HepG2 (cell line): ENCODE data around the gene FHIP1B. TPM values are rescaled to one million over a fixed set of nuclear protein-coding genes. Genes with fewer than 3 reads are reported as not detected.

Source experiments
- ATAC-seq: fragments of 200-7000 bp; cut with Tn5 transposase; 3 replicates; pipeline ENCODE4 v1.9.1; 2020; ENCODE audit warnings: mild to moderate bottlenecking, moderate library complexity
- BruUV-seq: library from RNA; stranded (reverse); fragments of 400-500 nt; replicated peaks from 2 replicates; lab custom pipeline; 2021; lab: Mats Ljungman, UMichigan
- CTCF ChIA-PET: fragments of 300-600 bp; formaldehyde crosslinking; extraction: SDS; loops from one replicate; lab custom pipeline; 2021; ENCODE audit warnings: low total read pairs, inconsistent platforms, low intra/inter-chr PET ratio; lab: Yijun Ruan, JAX
- POLR2A ChIA-PET: fragments of 350-600 bp; sonication (Branson Sonifier 250); formaldehyde crosslinking; loops from one replicate; lab custom pipeline; 2020; ENCODE audit warnings: antibody characterized with exemption, inconsistent platforms; lab: Yijun Ruan, JAX
- DNase-seq: peaks from one replicate; pipeline ENCODE4 v3.0.0-alpha.2; 2015; ENCODE audit warnings: low spot score
- FAIRE-seq: peaks from 3 replicates; lab custom pipeline; 2011; peaks lifted over from hg19 to GRCh38; lab: Jason Lieb, UNC
- H2AFZ ChIP-seq: one replicate; pipeline ENCODE4 v1.6.1; 2011; ENCODE audit warnings: low read length, inconsistent platforms
- H3K27ac ChIP-seq: fragments of 300-600 bp; 3 replicates; pipeline ENCODE4 v1.8.0; 2011; ENCODE audit warnings: mixed run types, mild to moderate bottlenecking, mixed read lengths, low read length, inconsistent platforms; ENCODE audit not compliant: insufficient read depth; ENCODE audit errors: extremely low read length
- H3K27me3 ChIP-seq, 2 experiments: fragments of 200-600 bp in 1 of 2; 2 replicates in 1 of 2; 3 replicates in 1 of 2; pipeline versions ENCODE4 v1.6.0 to v1.8.0; 2011; ENCODE audit warnings: low read length in 2 of 2, mild to moderate bottlenecking in 2 of 2, moderate library complexity in 2 of 2, inconsistent platforms in 1 of 2; ENCODE audit not compliant: insufficient read depth in 2 of 2, control insufficient read depth in 1 of 2
- H3K36me3 ChIP-seq, 2 experiments: fragments of 200-600 bp in 1 of 2; replicated peaks in 1 of 2; 2 replicates in 1 of 2; 3 replicates in 1 of 2; pipeline versions ENCODE4 v1.5.1 to v1.8.0; 2011; ENCODE audit warnings: low read length in 2 of 2, inconsistent platforms in 1 of 2; ENCODE audit not compliant: insufficient read depth in 2 of 2, control insufficient read depth in 1 of 2
- H3K4me1 ChIP-seq: 2 replicates; pipeline ENCODE4 v1.5.1; 2012; ENCODE audit warnings: low read length, inconsistent platforms; ENCODE audit not compliant: insufficient read depth
- H3K4me2 ChIP-seq: 2 replicates; pipeline ENCODE4 v1.6.0; 2011; ENCODE audit warnings: low read depth, low read length, inconsistent platforms
- H3K4me3 ChIP-seq, 3 experiments: fragments of 200-600 bp in 1 of 3; sonication (generic), shearing (Covaris generic) in 1 of 3; replicated peaks in 1 of 3; 2 replicates each; pipeline ENCODE4 v1.5.1; 2011 to 2016; ENCODE audit warnings: low read length in 3 of 3, inconsistent platforms in 2 of 3, low read depth in 2 of 3, mild to moderate bottlenecking in 2 of 3, control low read depth in 1 of 3, mixed read lengths in 1 of 3; ENCODE audit not compliant: insufficient read depth in 1 of 3
- H3K79me2 ChIP-seq: one replicate; pipeline ENCODE4 v1.6.1; 2011; ENCODE audit warnings: low read length, inconsistent platforms; ENCODE audit not compliant: insufficient read depth
- H3K9ac ChIP-seq: 2 replicates; pipeline ENCODE4 v1.6.0; 2011; ENCODE audit warnings: mild to moderate bottlenecking, low read depth, low read length, inconsistent platforms; ENCODE audit not compliant: insufficient read depth
- H3K9me3 ChIP-seq: 2 replicates; pipeline ENCODE4 v1.5.1; 2012; ENCODE audit warnings: mild to moderate bottlenecking, low read length
- H4K20me1 ChIP-seq: 2 replicates; pipeline ENCODE4 v1.6.0; 2011; ENCODE audit warnings: inconsistent platforms, mild to moderate bottlenecking, low read length, moderate library complexity; ENCODE audit not compliant: insufficient read depth
- AHDC1 ChIP-seq: sonication (generic); formaldehyde crosslinking; IDR thresholded peaks from 2 replicates; pipeline ENCODE4 v1.5.1; 2020; ENCODE audit warnings: mild to moderate bottlenecking, missing genetic modification reagents, borderline replicate concordance
- MTERF4 ChIP-seq: sonication (generic); formaldehyde crosslinking; IDR thresholded peaks from 2 replicates; pipeline ENCODE4 v1.8.0; 2023; ENCODE audit warnings: mild to moderate bottlenecking, missing genetic modification reagents
- POLR2AphosphoS2 ChIP-seq: IDR thresholded peaks from 2 replicates; pipeline ENCODE4 v1.6.1; 2011; ENCODE audit warnings: low read depth, low read length, improper control_type of control experiment
- RERE ChIP-seq: IDR thresholded peaks from 2 replicates; pipeline ENCODE4 v1.6.1; 2016; ENCODE audit warnings: low read depth, missing genetic modification reagents, missing compliant biosample characterization
- TSC22D2 ChIP-seq: sonication (generic); formaldehyde crosslinking; IDR thresholded peaks from 2 replicates; pipeline ENCODE4 v1.5.1; 2020; ENCODE audit warnings: missing genetic modification reagents, mild to moderate bottlenecking, borderline replicate concordance
- U2AF1 ChIP-seq: fragments of 200-400 bp; formaldehyde crosslinking; optimal IDR thresholded peaks from 2 replicates; pipeline ENCODE3; 2017; ENCODE audit warnings: mild to moderate bottlenecking, low read depth, low read length
- ZMYM4 ChIP-seq: sonication (generic); formaldehyde crosslinking; IDR thresholded peaks from 2 replicates; pipeline ENCODE4 v1.8.1; 2023; ENCODE audit warnings: mild to moderate bottlenecking, missing genetic modification reagents
- ZNF3 ChIP-seq: IDR thresholded peaks from 2 replicates; pipeline ENCODE4 v1.7.0; 2017; ENCODE audit warnings: inconsistent platforms
- ZNF430 ChIP-seq: sonication (generic); formaldehyde crosslinking; IDR thresholded peaks from 2 replicates; pipeline ENCODE4 v1.9.0; 2021; ENCODE audit warnings: mild to moderate bottlenecking, missing genetic modification reagents
- ZNF451 ChIP-seq: sonication (generic); formaldehyde crosslinking; IDR thresholded peaks from 2 replicates; pipeline ENCODE4 v1.5.0; 2020; ENCODE audit warnings: mild to moderate bottlenecking, missing genetic modification reagents
- ZNF639 ChIP-seq: conservative IDR thresholded peaks from 2 replicates; pipeline ENCODE4 v1.6.1; 2018; ENCODE audit warnings: missing genetic modification reagents
- ZSCAN25 ChIP-seq: sonication (generic); formaldehyde crosslinking; IDR thresholded peaks from 2 replicates; pipeline ENCODE4 v1.8.0; 2022; ENCODE audit warnings: mild to moderate bottlenecking, missing genetic modification reagents
- WGBS: methylation state at CpG from one replicate; pipeline ENCODE4 v1.1.6; 2017; ENCODE audit warnings: low lambda C conversion rate; 5-methylcytosine and 5-hydroxymethylcytosine counted together
- in situ Hi-C: cut with HindIII; loops from 2 replicates; pipeline ENCODE4 v1.10.0; 2017; ENCODE audit warnings: low pct_unique_long_range_greater_than_20kb; ENCODE audit not compliant: extremely low pct_ligation_motif_present
- intact Hi-C: fragments of 100-400 bp; cut with micrococcal nuclease; formaldehyde crosslinking; loops from one replicate; pipeline ENCODE4 v1.10.0; 2022; ENCODE audit not compliant: unreplicated experiment
- polyA plus RNA-seq, 8 experiments: library from polyadenylated mRNA; depleted of rRNA in 3 of 8; stranded (reverse) in 7 of 8; unstranded in 1 of 8; fragments of >200 nt; fragmentation: Illumina TruSeq in 4 of 8; extraction: Trizol in 4 of 8; gene quantifications; 2 replicates each; pipeline versions ENCODE4 v1.2.1 to v1.2.3, GENCODE V29; 2011 to 2016; ENCODE audit warnings: low read depth in 4 of 8, missing spikeins in 1 of 8, mixed read lengths in 1 of 8; ENCODE audit not compliant: insufficient read depth in 1 of 8
- total RNA-seq, 5 experiments: library from RNA; depleted of rRNA; stranded (reverse); fragments of >200 nt; fragmentation: Illumina TruSeq; extraction: Trizol; gene quantifications; 2 replicates each; pipeline ENCODE4 v1.2.3, GENCODE V29; 2016; ENCODE audit warnings: low read depth in 1 of 5

FHIP1B gene
- total and polyA plus RNA-seq, 2 of the 13 experiments (the other 11 are each of a cell fraction or from before 2014, with no cell fraction given): 14.1 to 18.6 TPM

GRCh38 chr11:6237266-6237665, 2.8 kb upstream of the FHIP1B start:
- BruUV-seq: no TSS peak
- ATAC-seq (no peak), DNase-seq (no peak), FAIRE-seq (no peak)
- Histone ChIP-seq H3K9ac (no peak overlapping the region), H4K20me1 (no peaks in the 10 kb centered on the region), H3K9me3 (no peaks in the 10 kb centered on the region), H3K4me1 (peaks cover 13% of the 10 kb centered on the region), H3K27ac (no peak overlapping the region), H2AFZ (no peak overlapping the region), H3K27me3 (peaks cover 1 to 11% of the 10 kb centered on the region in 2 experiments; a peak in 1 of 5 replicates), H3K4me2 (no peak overlapping the region), H3K36me3 (no peaks in the 10 kb centered on the region), H3K79me2 (peaks cover 20% of the 10 kb centered on the region), H3K4me3 (no peak overlapping the region)
- POLR2A ChIA-PET: no interaction called here
- intact Hi-C loops: loop anchor here (10.0 kb wide), 1 partner anchor 248 kb away; the partner anchor contains the start of genes ARFIP2 and TIMM10B
- WGBS: 42% methylated on average over 4 of the region's 4 CpGs
- in situ Hi-C loops: no loop called here
- CTCF ChIA-PET: no interaction called here
- TF ChIP-seq ZNF451 (CRISPR knock-in tag) (no peak), U2AF1 (no peak), POLR2AphosphoS2 (no peak), MTERF4 (CRISPR knock-in tag) (no peak), ZNF639 (CRISPR knock-in tag) (no peak), ZNF3 (CRISPR knock-in tag) (no peak), AHDC1 (CRISPR knock-in tag) (no peak), TSC22D2 (CRISPR knock-in tag) (no peak), ZNF430 (CRISPR knock-in tag) (no peak), ZSCAN25 (no peak), ZMYM4 (CRISPR knock-in tag) (no peak), RERE (CRISPR knock-in tag) (no peak)
